ENCODE results near the gene CD302. TPM values are rescaled to one million over a fixed set of nuclear protein-coding genes. Genes with fewer than 3 reads are reported as not detected.
"Not testable (repeated sequence)": the region's sequence is repeated elsewhere in the genome, so short reads cannot be mapped to it uniquely, and the experiment has no call there.

CD302 gene
- 42.7 TPM for polyA plus RNA-seq
- long read RNA-seq, donor 1, transcript CD302-201 (6 exons, 3,741 nt) = major isoform, 7 of 9 reads
- long read RNA-seq, donor 1, partial matches to known transcripts = 0 of 9 reads
- long read RNA-seq, donor 1, other reads (novel, unspliced or antisense) = 0 of 9 reads
- long read RNA-seq, donor 2, transcript CD302-201 (6 exons, 3,741 nt) = major isoform, 14 of 16 reads
- long read RNA-seq, donor 2, partial matches to known transcripts = 0 of 16 reads
- long read RNA-seq, donor 2, other reads (novel, unspliced or antisense) = 0 of 16 reads
- long read RNA-seq, donor 3 = 0 reads
- long read RNA-seq, donor 4, transcript CD302-201 (6 exons, 3,741 nt) = major isoform, 5 of 5 reads
- long read RNA-seq, donor 4, partial matches to known transcripts = 0 of 5 reads
- long read RNA-seq, donor 4, other reads (novel, unspliced or antisense) = 0 of 5 reads
- long read RNA-seq, donor 5, transcript CD302-201 (6 exons, 3,741 nt) = major isoform, 9 of 10 reads
- long read RNA-seq, donor 5, partial matches to known transcripts = 0 of 10 reads
- long read RNA-seq, donor 5, other reads (novel, unspliced or antisense) = 0 of 10 reads
- long read RNA-seq, donor 6, transcript CD302-201 (6 exons, 3,741 nt) = major isoform, 19 of 21 reads
- long read RNA-seq, donor 6, partial matches to known transcripts = 0 of 21 reads
- long read RNA-seq, donor 6, other reads (novel, unspliced or antisense) = 0 of 21 reads
- long read RNA-seq, donor 7, partial matches to known transcripts = 0 of 4 reads
- long read RNA-seq, donor 7, other reads (novel, unspliced or antisense) = 0 of 4 reads
- long read RNA-seq, donor 8, transcript CD302-201 (6 exons, 3,741 nt) = major isoform, 31 of 33 reads
- long read RNA-seq, donor 8, partial matches to known transcripts = 0 of 33 reads
- long read RNA-seq, donor 8, other reads (novel, unspliced or antisense) = 0 of 33 reads
- long read RNA-seq, donor 9, transcript CD302-201 (6 exons, 3,741 nt) = major isoform, 11 of 15 reads
- long read RNA-seq, donor 9, partial matches to known transcripts = 0 of 15 reads
- long read RNA-seq, donor 9, other reads (novel, unspliced or antisense) = 0 of 15 reads
- long read RNA-seq, donor 10, transcript CD302-201 (6 exons, 3,741 nt) = major isoform, 14 of 15 reads
- long read RNA-seq, donor 10, partial matches to known transcripts = 0 of 15 reads
- long read RNA-seq, donor 10, other reads (novel, unspliced or antisense) = 0 of 15 reads
- long read RNA-seq, donor 11, transcript CD302-201 (6 exons, 3,741 nt) = major isoform, 8 of 9 reads
- long read RNA-seq, donor 11, partial matches to known transcripts = 0 of 9 reads
- long read RNA-seq, donor 11, other reads (novel, unspliced or antisense) = 0 of 9 reads

GRCh38 chr2:159797543-159798375 is at the start of gene CD302:
Gene CD302 (minus strand): TSS chr2:159798208. CDS start chr2:159798198, 10 bp downstream.
- H3K4me3 ChIP-seq (ENCODE audit: low read length) = peak within 1 kb of the TSS; percentile 94
- H3K27me3 ChIP-seq (ENCODE audit: control insufficient read depth, insufficient read depth, low read length) = no peaks in the 10 kb centered on the region
- no peaks in the 10 kb centered on the region for H3K9me3 ChIP-seq (ENCODE audit: control insufficient read depth, low read depth, low read length)
- no peaks in the 10 kb centered on the region for H3K36me3 ChIP-seq (ENCODE audit: control insufficient read depth, insufficient read depth, low read length)
- no CpG with 5 or more reads among the region's 82 CpGs for WGBS (ENCODE audit: insufficient coverage, low lambda C conversion rate)
- DNase-seq = peak; percentile 31 to 72
- peak within 1 kb of the TSS; percentile 71 for H3K27ac ChIP-seq (ENCODE audit: low read length)
- H3K4me1 ChIP-seq (ENCODE audit: control insufficient read depth, insufficient read depth, low read length) = peaks cover 30% of the 10 kb centered on the region

GRCh38 chr2:159846564-159846963 is 48.6 kb upstream of the CD302 start:
- Histone ChIP-seq H3K36me3 (ENCODE audit: control insufficient read depth, insufficient read depth, low read length) (peaks cover 17% of the 10 kb centered on the region), H3K4me1 (ENCODE audit: control insufficient read depth, insufficient read depth, low read length) (no peaks in the 10 kb centered on the region), H3K27me3 (ENCODE audit: control insufficient read depth, insufficient read depth, low read length) (no peaks in the 10 kb centered on the region), H3K9me3 (ENCODE audit: control insufficient read depth, low read depth, low read length) (no peaks in the 10 kb centered on the region), H3K27ac (ENCODE audit: low read length) (no peak overlapping the region), H3K4me3 (ENCODE audit: low read length) (no peak overlapping the region)
- no peak for DNase-seq
- WGBS (ENCODE audit: insufficient coverage, low lambda C conversion rate) = 50% methylated on average over 2 of the region's 2 CpGs

- no peaks in the 10 kb centered on the region for H3K27me3 ChIP-seq (ENCODE audit: control insufficient read depth, insufficient read depth, low read length)
- no peaks in the 10 kb centered on the region for H3K9me3 ChIP-seq (ENCODE audit: control insufficient read depth, low read depth, low read length)
- H3K4me3 ChIP-seq (ENCODE audit: low read length) = no peak overlapping the region
- H3K4me1 ChIP-seq (ENCODE audit: control insufficient read depth, insufficient read depth, low read length) = no peaks in the 10 kb centered on the region
- H3K36me3 ChIP-seq (ENCODE audit: control insufficient read depth, insufficient read depth, low read length) = peaks cover 15% of the 10 kb centered on the region
- no CpG with 5 or more reads among the region's 5 CpGs for WGBS (ENCODE audit: insufficient coverage, low lambda C conversion rate)
- H3K27ac ChIP-seq (ENCODE audit: low read length) = no peak overlapping the region
- DNase-seq = no peak
Measured at GRCh38 chr2:159840616-159841015, 42.6 kb upstream of the CD302 start.

GRCh38 chr2:159832858-159833257 is 34.9 kb upstream of the CD302 start:
- DNase-seq = no peak
- Histone ChIP-seq H3K9me3 (ENCODE audit: control insufficient read depth, low read depth, low read length) (no peaks in the 10 kb centered on the region), H3K36me3 (ENCODE audit: control insufficient read depth, insufficient read depth, low read length) (peaks cover 14% of the 10 kb centered on the region), H3K27me3 (ENCODE audit: control insufficient read depth, insufficient read depth, low read length) (no peaks in the 10 kb centered on the region), H3K4me3 (ENCODE audit: low read length) (no peak overlapping the region), H3K27ac (ENCODE audit: low read length) (no peak overlapping the region), H3K4me1 (ENCODE audit: control insufficient read depth, insufficient read depth, low read length) (no peaks in the 10 kb centered on the region)

- H3K27me3 ChIP-seq (ENCODE audit: control insufficient read depth, insufficient read depth, low read length) = no peaks in the 10 kb centered on the region
- DNase-seq = no peak
- no peak overlapping the region for H3K27ac ChIP-seq (ENCODE audit: low read length)
- H3K9me3 ChIP-seq (ENCODE audit: control insufficient read depth, low read depth, low read length) = no peaks in the 10 kb centered on the region
- no peaks in the 10 kb centered on the region for H3K4me1 ChIP-seq (ENCODE audit: control insufficient read depth, insufficient read depth, low read length)
- H3K36me3 ChIP-seq (ENCODE audit: control insufficient read depth, insufficient read depth, low read length) = peaks cover 14% of the 10 kb centered on the region
- H3K4me3 ChIP-seq (ENCODE audit: low read length) = no peak overlapping the region
- 100% methylated on average over 1 of the region's 7 CpGs for whole genome bisulfite sequencing (ENCODE audit: insufficient coverage, low lambda C conversion rate)
Measured at GRCh38 chr2:159832026-159832425, 34.0 kb upstream of the CD302 start.

GRCh38 chr2:159829376-159829775 is 31.4 kb upstream of the CD302 start:
- Histone ChIP-seq H3K27ac (ENCODE audit: low read length) (no peak overlapping the region), H3K4me1 (ENCODE audit: control insufficient read depth, insufficient read depth, low read length) (no peaks in the 10 kb centered on the region), H3K4me3 (ENCODE audit: low read length) (no peak overlapping the region), H3K9me3 (ENCODE audit: control insufficient read depth, low read depth, low read length) (no peaks in the 10 kb centered on the region), H3K36me3 (ENCODE audit: control insufficient read depth, insufficient read depth, low read length) (peaks cover 9% of the 10 kb centered on the region), H3K27me3 (ENCODE audit: control insufficient read depth, insufficient read depth, low read length) (no peaks in the 10 kb centered on the region)
- no peak for DNase-seq
- no CpG with 5 or more reads among the region's 1 CpG for WGBS (ENCODE audit: insufficient coverage, low lambda C conversion rate)

- peaks cover 9% of the 10 kb centered on the region for H3K36me3 ChIP-seq (ENCODE audit: control insufficient read depth, insufficient read depth, low read length)
- H3K27me3 ChIP-seq (ENCODE audit: control insufficient read depth, insufficient read depth, low read length) = no peaks in the 10 kb centered on the region
- no peaks in the 10 kb centered on the region for H3K9me3 ChIP-seq (ENCODE audit: control insufficient read depth, low read depth, low read length)
- no peak overlapping the region for H3K4me3 ChIP-seq (ENCODE audit: low read length)
- H3K27ac ChIP-seq (ENCODE audit: low read length) = no peak overlapping the region
- DNase-seq = no peak
- H3K4me1 ChIP-seq (ENCODE audit: control insufficient read depth, insufficient read depth, low read length) = no peaks in the 10 kb centered on the region
- 80% methylated on average over 1 of the region's 2 CpGs for WGBS (ENCODE audit: insufficient coverage, low lambda C conversion rate)
Measured at GRCh38 chr2:159828738-159829137, 30.7 kb upstream of the CD302 start.

GRCh38 chr2:159822478-159822833 is 24.4 kb upstream of the CD302 start:
- no CpG with 5 or more reads among the region's 4 CpGs for WGBS (ENCODE audit: insufficient coverage, low lambda C conversion rate)

GRCh38 chr2:159821775-159822477 is 23.9 kb upstream of the CD302 start:
- not testable (repeated sequence) for H3K4me1 ChIP-seq (ENCODE audit: control insufficient read depth, insufficient read depth, low read length); H3K27me3 ChIP-seq (ENCODE audit: control insufficient read depth, insufficient read depth, low read length); H3K4me3 ChIP-seq (ENCODE audit: low read length); H3K9me3 ChIP-seq (ENCODE audit: control insufficient read depth, low read depth, low read length); H3K36me3 ChIP-seq (ENCODE audit: control insufficient read depth, insufficient read depth, low read length)
- DNase-seq = peak; percentile 52 to 71
- WGBS (ENCODE audit: insufficient coverage, low lambda C conversion rate) = no CpG with 5 or more reads among the region's 11 CpGs
- H3K27ac ChIP-seq (ENCODE audit: low read length) = peak overlapping the region; percentile 33

More at GRCh38 chr2:159822478-159822833, 24.4 kb upstream of the CD302 start:
- not testable (repeated sequence) for H3K9me3 ChIP-seq (ENCODE audit: control insufficient read depth, low read depth, low read length); DNase-seq; H3K27ac ChIP-seq (ENCODE audit: low read length); H3K4me3 ChIP-seq (ENCODE audit: low read length); H3K27me3 ChIP-seq (ENCODE audit: control insufficient read depth, insufficient read depth, low read length); H3K4me1 ChIP-seq (ENCODE audit: control insufficient read depth, insufficient read depth, low read length); H3K36me3 ChIP-seq (ENCODE audit: control insufficient read depth, insufficient read depth, low read length)

Data from large intestine (tissue), 12 donors.